Measurements from ENCODE around the gene TBC1D5.

TBC1D5 gene

GRCh38 chr3:17194116-17194515 is 548.3 kb downstream of the TBC1D5 start:
- DNase-seq, result no peak

DNA sequence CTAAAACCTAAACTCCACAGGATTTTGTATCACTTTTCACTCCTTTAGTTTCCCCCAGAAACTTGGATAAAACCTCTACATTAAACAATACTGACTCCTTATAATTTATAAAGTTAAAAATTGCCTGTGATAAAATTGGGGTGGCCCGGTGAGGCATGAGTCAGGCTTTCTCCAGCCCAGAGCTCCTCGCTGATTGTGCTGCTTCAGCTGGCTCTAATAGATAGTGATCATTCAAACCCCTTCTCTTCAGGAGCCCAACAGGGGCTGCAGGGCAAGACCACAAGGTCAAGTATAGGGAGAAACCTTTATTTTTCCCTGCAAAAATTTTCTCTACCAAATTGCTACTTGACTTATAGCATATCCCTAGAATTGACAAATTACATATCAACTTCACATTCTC is 549.4 kb downstream of the TBC1D5 start:
- DNase-seq, result no peak

DNA sequence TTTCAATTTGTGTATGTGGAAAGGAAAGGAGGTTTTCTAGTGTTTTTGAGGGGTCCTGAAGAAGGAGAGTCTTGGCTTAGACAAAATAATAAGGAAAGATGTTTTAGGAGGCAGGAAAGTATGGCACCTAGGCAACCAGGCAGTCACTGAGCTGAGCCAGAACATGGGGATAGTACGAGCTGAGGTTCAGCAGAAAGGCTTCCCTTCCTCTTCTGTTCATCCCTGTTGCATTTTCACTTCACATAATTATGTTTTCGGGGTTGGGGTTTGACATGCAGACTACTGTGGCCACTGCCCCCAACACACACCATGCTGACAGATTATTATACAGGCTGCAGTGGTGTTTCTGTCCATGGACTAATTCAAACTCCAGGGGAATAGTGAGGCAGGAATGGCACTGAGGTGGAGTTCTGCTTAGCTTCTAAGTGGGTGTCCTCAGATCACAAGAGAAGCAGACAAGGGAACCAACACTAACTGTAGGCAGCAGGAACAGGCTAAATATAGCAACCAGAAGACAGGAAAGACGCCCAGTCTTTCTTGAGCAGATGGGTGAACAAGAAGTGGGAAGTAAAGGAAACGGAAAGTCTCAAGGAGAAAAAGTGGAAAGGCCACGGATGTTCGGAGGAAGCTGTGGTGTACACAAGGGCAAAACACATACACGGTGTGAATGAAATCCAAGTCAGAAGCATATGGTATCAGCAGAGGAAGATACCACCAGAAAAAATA is 551.9 kb downstream of the TBC1D5 start:
- no peak for DNase-seq

DNA sequence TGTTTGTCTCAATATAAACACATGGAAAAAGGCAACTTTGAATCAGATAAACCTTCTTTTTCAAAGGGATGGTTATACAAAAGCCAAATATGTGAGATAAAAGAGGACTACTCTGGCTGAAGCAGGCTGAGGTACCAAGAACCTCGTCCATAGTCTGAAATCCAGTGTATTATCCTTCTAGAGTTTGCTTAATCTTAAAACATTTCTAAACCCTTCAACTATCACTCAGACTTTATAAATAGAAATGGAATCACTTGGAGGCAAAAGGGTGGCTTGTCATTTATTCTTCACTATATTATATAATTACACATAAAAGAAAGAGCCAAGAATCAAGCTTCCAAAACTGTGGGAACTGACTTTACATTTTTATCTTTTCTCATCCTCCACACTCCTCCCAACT is 554.1 kb downstream of the TBC1D5 start:
- no peak for DNase-seq

- DNase-seq, result no peak
Observed at GRCh38 chr3:17187589-17188184, 554.7 kb downstream of the TBC1D5 start.

DNA sequence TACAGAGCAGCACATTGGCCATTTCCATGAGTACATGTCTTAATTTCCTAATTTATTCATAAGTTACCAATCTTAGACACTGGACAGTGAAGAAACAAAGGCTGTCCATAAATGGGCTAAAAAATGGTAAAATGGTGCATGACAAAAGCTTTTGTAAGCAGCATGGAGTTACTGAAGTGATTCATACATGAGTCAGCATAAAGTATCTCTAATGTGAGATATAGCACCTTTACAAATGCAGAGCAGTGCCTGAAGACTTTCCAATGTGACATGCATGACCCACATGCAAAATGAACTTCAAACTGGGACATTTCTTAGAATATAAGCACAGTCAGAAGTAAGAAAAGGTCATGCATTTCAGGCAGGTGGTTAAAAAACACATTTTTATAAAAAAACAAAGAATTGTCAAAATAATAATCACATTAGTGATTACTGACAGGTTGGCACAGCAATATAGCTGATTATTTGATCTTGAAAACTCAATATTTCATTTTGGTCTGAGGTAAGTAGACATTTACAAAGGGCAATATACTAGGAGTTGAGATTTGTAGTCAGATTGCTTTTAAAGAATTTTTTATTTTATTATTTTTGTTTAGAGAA is 558.4 kb downstream of the TBC1D5 start:
- no peak for DNase-seq

DNA sequence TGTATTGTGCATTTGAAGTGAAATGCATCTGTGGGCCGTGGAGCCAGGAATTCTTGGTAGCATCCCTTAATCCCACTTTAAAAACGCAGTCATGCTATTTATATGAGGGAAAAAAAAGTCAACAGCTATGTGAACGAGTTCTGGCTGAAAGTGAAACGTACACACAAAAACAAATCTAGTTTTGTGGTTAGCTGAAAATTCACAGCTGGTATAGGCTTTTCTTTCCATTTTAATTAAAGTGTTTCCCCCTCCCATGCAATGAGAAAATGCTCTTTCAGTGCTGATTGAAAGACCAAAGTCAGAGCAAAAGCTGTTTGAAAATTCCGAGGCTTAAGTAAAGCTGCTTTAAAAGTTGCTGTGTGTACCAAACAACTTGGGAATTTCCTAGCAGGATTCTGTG is 560.3 kb downstream of the TBC1D5 start:
- DNase-seq, result no peak

- no peak for DNase-seq
Observed at GRCh38 chr3:17181413-17181907, 561.0 kb downstream of the TBC1D5 start.

GRCh38 chr3:17179381-17180205 is 562.8 kb downstream of the TBC1D5 start:
- DNase-seq, result no peak

GRCh38 chr3:17176757-17177156 is 565.7 kb downstream of the TBC1D5 start:
- no peak for DNase-seq

DNA sequence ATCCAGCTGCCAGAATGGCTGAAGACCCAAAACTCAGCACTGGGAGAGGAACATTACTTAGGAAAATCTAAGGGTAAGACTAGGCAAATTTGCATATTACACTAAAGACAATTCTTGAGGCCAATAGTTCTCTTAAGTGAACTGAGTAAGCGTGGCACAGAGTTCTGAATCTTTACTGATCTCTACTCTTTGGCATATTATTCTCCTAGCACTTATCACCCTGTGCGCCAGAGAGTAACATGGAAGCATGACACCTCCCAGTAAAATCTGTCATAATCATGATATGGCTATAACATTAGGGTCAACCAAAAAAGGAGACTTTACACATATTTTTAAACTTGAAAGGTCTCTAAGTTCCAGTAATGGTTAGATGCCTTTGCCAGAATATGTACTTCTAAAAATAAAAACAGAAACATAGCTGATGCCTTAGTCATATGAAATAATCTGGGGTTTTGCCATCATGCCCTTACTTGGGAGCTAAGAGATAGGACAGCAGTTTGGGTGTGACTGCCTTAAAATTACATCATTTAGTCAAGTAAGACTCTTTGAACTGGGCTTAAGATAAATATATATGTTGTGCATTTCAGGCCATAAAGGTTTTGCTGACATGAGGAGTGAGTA is 567.1 kb downstream of the TBC1D5 start:
- DNase-seq, result no peak

- DNase-seq, result no peak
Observed at GRCh38 chr3:17166369-17166768, 576.1 kb downstream of the TBC1D5 start.

- no peak for DNase-seq
Observed at GRCh38 chr3:17162116-17162515, 580.3 kb downstream of the TBC1D5 start.

- DNase-seq, result no peak
Observed at GRCh38 chr3:17160597-17160996, 581.8 kb downstream of the TBC1D5 start.

GRCh38 chr3:17158941-17159682 is 583.3 kb downstream of the TBC1D5 start:
- DNase-seq, result no peak

DNA sequence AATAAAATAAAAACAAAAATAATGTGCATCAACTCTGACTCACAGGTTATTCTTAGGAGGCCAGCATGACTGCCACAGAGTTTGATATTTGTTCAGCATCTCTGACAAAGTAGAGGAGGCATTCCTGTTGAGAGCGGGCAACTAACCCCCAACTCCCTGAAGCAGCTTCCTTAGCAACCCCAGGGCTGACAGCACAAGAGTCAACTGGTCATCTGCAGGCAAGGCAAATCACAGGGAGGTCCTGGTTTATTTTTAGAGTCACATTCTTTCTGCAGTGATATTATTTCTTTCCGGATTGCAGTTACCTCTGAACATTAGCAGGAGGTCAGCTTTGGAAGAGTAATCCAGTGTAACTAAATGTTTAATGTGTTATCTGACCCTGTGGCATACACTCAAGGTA is 584.7 kb downstream of the TBC1D5 start:
- DNase-seq, result no peak

DNA sequence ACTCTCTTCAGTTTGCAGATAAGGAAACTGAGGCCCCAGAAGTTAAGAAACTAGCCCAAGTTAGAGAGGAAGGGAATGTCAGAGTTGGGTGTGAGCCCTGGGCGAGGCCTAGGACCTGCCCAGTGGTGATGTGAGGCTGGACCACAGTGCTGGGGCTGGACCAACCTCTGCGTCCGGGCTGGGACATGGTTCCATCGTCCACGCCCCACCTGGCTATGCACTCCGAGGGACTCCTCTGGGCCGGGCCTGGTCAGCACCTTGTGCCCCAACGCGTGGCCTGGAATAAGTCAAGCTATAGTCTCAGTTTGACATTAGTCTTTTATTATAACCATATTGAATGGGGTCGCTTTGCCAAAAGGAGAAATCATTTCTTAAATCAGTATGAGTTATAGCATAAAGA is 585.6 kb downstream of the TBC1D5 start:
- no peak for DNase-seq

DNA sequence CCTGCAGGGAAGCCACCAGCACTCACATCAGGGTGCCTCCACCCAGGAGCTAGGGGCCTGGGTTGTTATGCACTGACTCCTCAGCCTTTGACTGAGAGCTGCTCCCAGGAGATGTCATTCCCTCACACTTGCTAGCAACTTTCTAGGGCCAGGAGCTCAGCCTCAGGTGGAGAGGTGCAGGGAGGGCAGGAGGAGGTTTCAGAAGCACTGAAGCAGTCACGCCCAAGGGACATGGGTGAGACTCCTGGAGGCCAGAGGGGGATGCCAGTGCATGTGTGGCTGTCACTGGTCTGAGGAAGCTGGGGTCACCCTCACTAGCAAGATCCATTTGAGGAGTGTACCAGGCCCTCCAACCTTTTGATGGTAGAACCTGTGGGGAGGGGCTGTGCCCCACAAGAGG is 586.5 kb downstream of the TBC1D5 start:
- no peak for DNase-seq

DNA sequence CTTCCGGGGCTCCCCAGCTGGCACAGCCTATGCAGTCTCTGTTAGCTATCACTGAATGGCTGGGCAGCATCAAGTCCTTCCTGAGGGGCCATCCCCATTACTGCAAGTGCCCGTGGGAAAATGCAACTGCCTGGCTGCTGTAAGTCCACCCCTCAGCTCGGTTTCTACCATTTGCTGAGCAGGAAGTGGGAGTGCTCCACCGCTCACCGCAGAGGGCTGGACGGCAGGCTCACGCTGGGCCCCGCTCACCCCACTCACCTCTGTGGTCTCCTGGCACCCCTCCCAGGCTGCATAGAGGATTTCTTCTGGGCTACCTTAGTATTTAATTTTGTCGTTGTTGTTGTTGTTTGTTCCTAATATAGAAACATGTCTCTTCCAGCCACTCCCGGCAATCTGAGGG is 587.5 kb downstream of the TBC1D5 start:
- no peak for DNase-seq

- no peak for DNase-seq
Observed at GRCh38 chr3:17154221-17154620, 588.2 kb downstream of the TBC1D5 start.

- DNase-seq, result no peak
Observed at GRCh38 chr3:17153209-17153608, 589.2 kb downstream of the TBC1D5 start.

All from DMS79 treated with DMSO at 0.1 percent for 48 hours (cell line).